Measurements from ENCODE around the gene PRSS50. TPM values are rescaled to one million over a fixed set of nuclear protein-coding genes. Genes with fewer than 3 reads are reported as not detected.

PRSS50 gene
- total RNA-seq, 2 donors from 2014 or later = 1.2 to 4.4 TPM

GRCh38 chr3:46681856-46682540 lies 35.7 kb downstream of the PRSS50 start:
- Histone ChIP-seq H3K4me3 (ENCODE audit: low read length) (no peak overlapping the region), H3K27me3 (ENCODE audit: control insufficient read depth, insufficient read depth, low read length, poor library complexity, severe bottlenecking) (no peaks in the 10 kb centered on the region), H3K9me3 (ENCODE audit: control insufficient read depth, low read length) (no peaks in the 10 kb centered on the region), H3K9ac (ENCODE audit: extremely low read depth, low read length, poor library complexity, severe bottlenecking) (no peak overlapping the region), H3K36me3 (ENCODE audit: control insufficient read depth, insufficient read depth, low read length) (no peaks in the 10 kb centered on the region), H3K27ac (ENCODE audit: low read depth, low read length) (no peak overlapping the region), H3K4me1 (ENCODE audit: control insufficient read depth, insufficient read depth, low read length) (no peaks in the 10 kb centered on the region)
- DNase-seq = no peak
- Mint-ChIP-seq H3K9me3 (no peaks in the 10 kb centered on the region), H3K4me3 (no peak overlapping the region), H3K4me1 (no peaks in the 10 kb centered on the region), H3K27me3 (ENCODE audit: insufficient read depth) (no peaks in the 10 kb centered on the region), H3K27ac (no peak overlapping the region), H3K36me3 (ENCODE audit: low read depth) (no peaks in the 10 kb centered on the region)
- no peak for TF ChIP-seq CTCF (conservative IDR thresholded peaks at IDR 0.05)
- 92 to 98% methylated on average over 9 to 13 of the region's 13 CpGs for WGBS, 2 experiments (ENCODE audit: insufficient coverage in 1 of 2, insufficient read length in 1 of 2)

- DNase-seq = no peak
- H3K27me3 Mint-ChIP-seq (ENCODE audit: insufficient read depth) = no peaks in the 10 kb centered on the region
- no peaks in the 10 kb centered on the region for H3K9me3 Mint-ChIP-seq
- 90 to 93% methylated on average over 4 to 10 of the region's 10 CpGs for WGBS, 2 experiments (ENCODE audit: insufficient coverage in 1 of 2, insufficient read length in 1 of 2)
- no peaks in the 10 kb centered on the region for H3K4me1 Mint-ChIP-seq
- no peaks in the 10 kb centered on the region for H3K36me3 ChIP-seq (ENCODE audit: control insufficient read depth, insufficient read depth, low read length)
- H3K4me3 Mint-ChIP-seq = no peak overlapping the region
- H3K4me1 ChIP-seq (ENCODE audit: control insufficient read depth, insufficient read depth, low read length) = no peaks in the 10 kb centered on the region
- no peaks in the 10 kb centered on the region for H3K36me3 Mint-ChIP-seq (ENCODE audit: low read depth)
- no peak overlapping the region for H3K9ac ChIP-seq (ENCODE audit: extremely low read depth, low read length, poor library complexity, severe bottlenecking)
- no peak for TF ChIP-seq CTCF (conservative IDR thresholded peaks at IDR 0.05)
- no peak overlapping the region for H3K27ac ChIP-seq (ENCODE audit: low read depth, low read length)
- no peak overlapping the region for H3K27ac Mint-ChIP-seq
- H3K4me3 ChIP-seq (ENCODE audit: low read length) = no peak overlapping the region
- no peaks in the 10 kb centered on the region for H3K27me3 ChIP-seq (ENCODE audit: control insufficient read depth, insufficient read depth, low read length, poor library complexity, severe bottlenecking)
- no peaks in the 10 kb centered on the region for H3K9me3 ChIP-seq (ENCODE audit: control insufficient read depth, low read length)
Observed at GRCh38 chr3:46681387-46681786, 36.3 kb downstream of the PRSS50 start.

DNA sequence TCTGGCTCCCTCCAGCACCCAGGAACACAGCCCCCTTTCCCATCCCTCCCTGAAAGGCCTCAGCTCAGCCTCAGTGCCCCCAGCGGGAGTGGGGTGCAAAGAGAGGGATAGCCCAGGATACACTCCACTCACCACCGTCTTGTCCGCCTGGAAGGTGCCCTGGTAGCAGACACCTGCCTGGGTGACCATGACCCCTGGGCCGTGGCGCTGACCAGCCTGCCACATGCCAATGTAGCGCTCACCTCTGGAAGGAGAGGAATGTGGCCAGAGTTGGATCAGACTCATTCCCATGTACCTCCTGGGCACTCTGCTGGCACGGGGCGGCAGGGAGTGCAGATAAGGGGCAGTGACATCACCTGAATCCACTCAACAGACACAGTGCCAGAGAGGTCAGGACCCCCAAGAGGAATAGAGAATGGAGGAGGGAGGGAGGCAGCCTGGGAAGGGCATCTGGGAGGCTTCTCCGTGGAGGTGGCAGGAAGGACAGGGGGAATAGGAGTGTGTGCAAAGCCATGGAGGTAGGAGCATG lies 37.3 kb downstream of the PRSS50 start:
- Histone ChIP-seq H3K4me1 (ENCODE audit: control insufficient read depth, insufficient read depth, low read length) (no peaks in the 10 kb centered on the region), H3K27ac (ENCODE audit: low read depth, low read length) (no peak overlapping the region), H3K4me3 (ENCODE audit: low read length) (no peak overlapping the region), H3K9me3 (ENCODE audit: control insufficient read depth, low read length) (no peaks in the 10 kb centered on the region), H3K27me3 (ENCODE audit: control insufficient read depth, insufficient read depth, low read length, poor library complexity, severe bottlenecking) (no peaks in the 10 kb centered on the region), H3K9ac (ENCODE audit: extremely low read depth, low read length, poor library complexity, severe bottlenecking) (no peak overlapping the region), H3K36me3 (ENCODE audit: control insufficient read depth, insufficient read depth, low read length) (no peaks in the 10 kb centered on the region)
- peak overlapping the region; percentile 16 for H3K27ac Mint-ChIP-seq
- no peak for TF ChIP-seq CTCF (conservative IDR thresholded peaks at IDR 0.05)
- H3K27me3 Mint-ChIP-seq (ENCODE audit: insufficient read depth) = no peaks in the 10 kb centered on the region
- H3K36me3 Mint-ChIP-seq (ENCODE audit: low read depth) = no peaks in the 10 kb centered on the region
- no peak for DNase-seq
- 91 to 100% methylated on average over 3 to 9 of the region's 9 CpGs for WGBS, 2 experiments (ENCODE audit: insufficient coverage in 1 of 2, insufficient read length in 1 of 2)
- no peaks in the 10 kb centered on the region for H3K9me3 Mint-ChIP-seq
- H3K4me3 Mint-ChIP-seq = no peak overlapping the region
- H3K4me1 Mint-ChIP-seq = no peaks in the 10 kb centered on the region

Data from endodermal cell (in vitro differentiated cells).